Sigmoid colon (tissue), 4 donors: ENCODE data around the gene TRABD2B.

Experiments used
- CTCF ChIP-seq, 4 experiments: fragments of 450-650 bp in 3 of 4; fragments of 200-600 bp in 1 of 4; IDR thresholded peaks; one replicate each; pipeline ENCODE4 v1.5.1; 2016 to 2019; ENCODE audit warnings: antibody characterized with exemption in 4 of 4, mild to moderate bottlenecking in 3 of 4, moderate library complexity in 2 of 4
- EP300 ChIP-seq, 4 donors: sonication (generic); formaldehyde crosslinking; IDR thresholded peaks; one replicate each; pipeline ENCODE4 v1.6.1; 2017; ENCODE audit warnings: antibody characterized with exemption in 4 of 4

GRCh38 chr1:47996060-47996405 is 1.2 kb downstream of the TRABD2B start:
- no peak for TF ChIP-seq CTCF (IDR thresholded peaks at IDR 0.05)
- TF ChIP-seq EP300 (IDR thresholded peaks at IDR 0.05), result no peak
